Measurements from ENCODE around the gene SLC29A1. TPM values are rescaled to one million over a fixed set of nuclear protein-coding genes. Genes with fewer than 3 reads are reported as not detected.

The SLC29A1 gene
- total and polyA plus RNA-seq, 2 donors: 16.3 to 80.1 TPM

- DNase-seq (ENCODE audit: extremely low spot score): no peak
- 81% methylated on average over 4 of the region's 4 CpGs for WGBS
- no peak overlapping the region for H3K4me3 ChIP-seq (ENCODE audit: low read depth, low read length)
- no peaks in the 10 kb centered on the region for H3K36me3 ChIP-seq (ENCODE audit: insufficient read depth)
- H3K27ac ChIP-seq (ENCODE audit: low read depth): no peak overlapping the region
- no peaks in the 10 kb centered on the region for H3K4me1 ChIP-seq (ENCODE audit: insufficient read depth)
Measured at GRCh38 chr6:44202332-44202971, 20.9 kb upstream of the SLC29A1 start.

GRCh38 chr6:44202972-44203750 lies 20.2 kb upstream of the SLC29A1 start:
- no peaks in the 10 kb centered on the region for H3K36me3 ChIP-seq (ENCODE audit: insufficient read depth)
- WGBS: 83% methylated on average over 11 of the region's 11 CpGs
- no peaks in the 10 kb centered on the region for H3K4me1 ChIP-seq (ENCODE audit: insufficient read depth)
- H3K4me3 ChIP-seq (ENCODE audit: low read depth, low read length): no peak overlapping the region
- no peak overlapping the region for H3K27ac ChIP-seq (ENCODE audit: low read depth)
- DNase-seq (ENCODE audit: extremely low spot score): no peak

GRCh38 chr6:44203955-44204354 lies 19.4 kb upstream of the SLC29A1 start:
- Histone ChIP-seq H3K4me3 (ENCODE audit: low read depth, low read length) (no peak overlapping the region), H3K27ac (ENCODE audit: low read depth) (no peak overlapping the region), H3K4me1 (ENCODE audit: insufficient read depth) (no peaks in the 10 kb centered on the region), H3K36me3 (ENCODE audit: insufficient read depth) (no peaks in the 10 kb centered on the region)
- no peak for DNase-seq (ENCODE audit: extremely low spot score)
- WGBS: 84% methylated on average over 6 of the region's 6 CpGs

GRCh38 chr6:44207966-44208365 lies 15.4 kb upstream of the SLC29A1 start:
- H3K36me3 ChIP-seq (ENCODE audit: insufficient read depth): no peaks in the 10 kb centered on the region
- 90% methylated on average over 6 of the region's 6 CpGs for WGBS
- no peak overlapping the region for H3K27ac ChIP-seq (ENCODE audit: low read depth)
- H3K4me3 ChIP-seq (ENCODE audit: low read depth, low read length): no peak overlapping the region
- DNase-seq (ENCODE audit: extremely low spot score): no peak
- H3K4me1 ChIP-seq (ENCODE audit: insufficient read depth): no peaks in the 10 kb centered on the region

- H3K4me1 ChIP-seq (ENCODE audit: insufficient read depth): no peaks in the 10 kb centered on the region
- WGBS: 88% methylated on average over 3 of the region's 3 CpGs
- no peaks in the 10 kb centered on the region for H3K36me3 ChIP-seq (ENCODE audit: insufficient read depth)
- no peak for DNase-seq (ENCODE audit: extremely low spot score)
- H3K4me3 ChIP-seq (ENCODE audit: low read depth, low read length): no peak overlapping the region
- H3K27ac ChIP-seq (ENCODE audit: low read depth): no peak overlapping the region
Measured at GRCh38 chr6:44211284-44211683, 12.1 kb upstream of the SLC29A1 start.

- Histone ChIP-seq H3K27ac (ENCODE audit: low read depth) (no peak overlapping the region), H3K4me1 (ENCODE audit: insufficient read depth) (no peaks in the 10 kb centered on the region), H3K36me3 (ENCODE audit: insufficient read depth) (no peaks in the 10 kb centered on the region), H3K4me3 (ENCODE audit: low read depth, low read length) (no peak overlapping the region)
- DNase-seq (ENCODE audit: extremely low spot score): no peak
- 91% methylated on average over 6 of the region's 6 CpGs for WGBS
Measured at GRCh38 chr6:44214307-44214706, 9.1 kb upstream of the SLC29A1 start.

- no peak within 1 kb of the TSS for H3K27ac ChIP-seq (ENCODE audit: low read depth)
- no peaks in the 10 kb centered on the region for H3K36me3 ChIP-seq (ENCODE audit: insufficient read depth)
- H3K4me3 ChIP-seq (ENCODE audit: low read depth, low read length): no peak within 1 kb of the TSS
- no peak for DNase-seq (ENCODE audit: extremely low spot score)
- no peaks in the 10 kb centered on the region for H3K4me1 ChIP-seq (ENCODE audit: insufficient read depth)
- 29% methylated on average over 7 of the region's 7 CpGs for WGBS
Measured at GRCh38 chr6:44216677-44217331, 6.6 kb upstream of the SLC29A1 start, which contains the start of gene MYMX. TSS of gene MYMX (plus strand) at chr6:44216926. CDS start at chr6:44217472, 546 bp downstream.

GRCh38 chr6:44217332-44218143 lies 5.9 kb upstream of the SLC29A1 start:
- Histone ChIP-seq H3K4me1 (ENCODE audit: insufficient read depth) (no peaks in the 10 kb centered on the region), H3K36me3 (ENCODE audit: insufficient read depth) (no peaks in the 10 kb centered on the region), H3K27ac (ENCODE audit: low read depth) (no peak overlapping the region), H3K4me3 (ENCODE audit: low read depth, low read length) (no peak overlapping the region)
- WGBS: 35% methylated on average over 16 of the region's 16 CpGs
- no peak for DNase-seq (ENCODE audit: extremely low spot score)

GRCh38 chr6:44219053-44219814 lies 4.2 kb upstream of the SLC29A1 start:
- Histone ChIP-seq H3K4me3 (ENCODE audit: low read depth, low read length) (peak overlapping the region; percentile 39), H3K4me1 (ENCODE audit: insufficient read depth) (no peaks in the 10 kb centered on the region), H3K27ac (ENCODE audit: low read depth) (peak overlapping the region; percentile 55), H3K36me3 (ENCODE audit: insufficient read depth) (no peaks in the 10 kb centered on the region)
- DNase-seq (ENCODE audit: extremely low spot score): no peak
- 2% methylated on average over 45 of the region's 45 CpGs for WGBS

- Histone ChIP-seq H3K4me3 (ENCODE audit: low read depth, low read length) (peak overlapping the region; percentile 39), H3K36me3 (ENCODE audit: insufficient read depth) (no peaks in the 10 kb centered on the region), H3K27ac (ENCODE audit: low read depth) (no peak overlapping the region), H3K4me1 (ENCODE audit: insufficient read depth) (no peaks in the 10 kb centered on the region)
- WGBS: 63% methylated on average over 28 of the region's 28 CpGs
- DNase-seq (ENCODE audit: extremely low spot score): no peak
Measured at GRCh38 chr6:44219815-44220784, 3.3 kb upstream of the SLC29A1 start.

GRCh38 chr6:44220913-44221290 lies 2.5 kb upstream of the SLC29A1 start:
- 84% methylated on average over 4 of the region's 4 CpGs for WGBS
- Histone ChIP-seq H3K27ac (ENCODE audit: low read depth) (peak overlapping the region; percentile 28), H3K4me3 (ENCODE audit: low read depth, low read length) (no peak overlapping the region), H3K4me1 (ENCODE audit: insufficient read depth) (no peaks in the 10 kb centered on the region), H3K36me3 (ENCODE audit: insufficient read depth) (no peaks in the 10 kb centered on the region)
- no peak for DNase-seq (ENCODE audit: extremely low spot score)

Measured in urinary bladder (tissue), 4 donors.